ENCODE results near the gene RAB43.
"Not testable (repeated sequence)": the region's sequence is repeated elsewhere in the genome, so short reads cannot be mapped to it uniquely, and the experiment has no call there.

The RAB43 gene

GRCh38 chr3:129114455-129114854, 7.1 kb downstream of the RAB43 start:
- H3K27me3 ChIP-seq (replicated peaks in 2 of 5; ENCODE audit: control insufficient read depth in 4 of 5, insufficient read depth in 5 of 5, low read length in 4 of 5): no peaks in the 10 kb centered on the region
- no peaks in the 10 kb centered on the region for H3K9me3 ChIP-seq (ENCODE audit: control extremely low read depth in 1 of 5, control insufficient read depth in 4 of 5, insufficient read depth in 2 of 5, low read depth in 1 of 5, low read length in 4 of 5)
- peaks cover 0 to 13% (median 3%) of the 10 kb centered on the region in 4 experiments for H3K36me3 ChIP-seq (ENCODE audit: control insufficient read depth in 4 of 4, insufficient read depth in 4 of 4, low read length in 3 of 4)
- H3K4me3 ChIP-seq (ENCODE audit: control insufficient read depth in 1 of 7, extremely low read depth in 1 of 7, insufficient read depth in 4 of 7, low read depth in 2 of 7, low read length in 6 of 7): no peak overlapping the region
- 96% methylated on average over 6 of the region's 6 CpGs for WGBS (ENCODE audit: insufficient coverage)
- POLR2A ChIA-PET: no interaction called here
- no peak for DNase-seq
- H3K4me1 ChIP-seq (ENCODE audit: control extremely low read depth in 1 of 4, control insufficient read depth in 4 of 4, insufficient read depth in 4 of 4, low read length in 3 of 4): peaks cover 21 to 41% (median 22%) of the 10 kb centered on the region in 4 experiments
- no peak overlapping the region for H3K27ac ChIP-seq (ENCODE audit: insufficient read depth in 1 of 2, low read depth in 1 of 2, low read length in 2 of 2, poor library complexity in 1 of 2, severe bottlenecking in 2 of 2)
- CTCF ChIA-PET: interaction anchor here (0.6 to 0.9 kb wide), 2 partner anchors 16 to 207 kb away, joined by 3 to 4 read pairs; no protein-coding TSS in a partner anchor

DNA sequence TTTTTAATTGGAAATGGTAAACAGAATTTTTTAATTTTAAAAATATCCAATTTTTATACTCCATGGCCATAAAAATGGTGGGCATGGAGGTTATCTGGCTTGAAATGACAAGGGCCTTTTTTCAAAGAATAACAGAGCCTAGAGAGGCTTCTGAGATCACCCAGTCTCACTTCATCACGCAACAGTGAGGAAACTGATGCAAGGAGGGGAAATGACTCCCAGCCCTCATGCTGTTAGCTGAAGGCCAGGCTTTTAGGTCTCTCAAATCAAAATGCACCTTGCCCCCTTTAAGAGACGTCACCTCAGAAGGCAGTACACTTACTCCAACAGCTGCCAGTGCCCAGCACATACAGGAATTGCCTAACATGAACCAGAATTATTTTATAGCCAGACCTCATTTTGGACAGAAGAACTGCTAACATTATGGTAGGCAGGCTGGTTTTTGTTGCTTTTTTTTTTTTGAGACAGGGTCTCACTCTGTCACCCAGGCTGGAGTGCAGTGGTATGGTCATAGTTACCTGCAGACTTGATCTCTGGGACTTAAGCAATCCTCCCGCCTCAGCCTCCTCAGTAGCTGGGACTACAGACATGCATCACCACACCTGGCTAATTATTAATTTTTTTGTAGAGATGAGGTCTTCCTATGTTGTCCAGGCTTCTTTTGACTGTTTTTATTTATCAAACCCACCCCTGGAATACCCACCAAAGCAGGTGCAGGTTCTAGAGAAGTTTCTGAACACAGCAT, 9.1 kb downstream of the RAB43 start:
- no peak for DNase-seq
- 98% methylated on average over 3 of the region's 3 CpGs for WGBS (ENCODE audit: insufficient coverage)
- ChIA-PET CTCF (interaction anchor here (1.6 kb wide), 1 partner anchor 59 kb away, joined by 5 read pairs; no protein-coding TSS in a partner anchor), POLR2A (no interaction called here)
- H3K27me3 ChIP-seq (replicated peaks in 2 of 5; ENCODE audit: control insufficient read depth in 4 of 5, insufficient read depth in 5 of 5, low read length in 4 of 5): no peaks in the 10 kb centered on the region
- no peak overlapping the region for H3K4me3 ChIP-seq (ENCODE audit: control insufficient read depth in 1 of 7, extremely low read depth in 1 of 7, insufficient read depth in 4 of 7, low read depth in 2 of 7, low read length in 6 of 7)
- no peak overlapping the region for H3K27ac ChIP-seq (ENCODE audit: insufficient read depth in 1 of 2, low read depth in 1 of 2, low read length in 2 of 2, poor library complexity in 1 of 2, severe bottlenecking in 2 of 2)
- H3K36me3 ChIP-seq (ENCODE audit: control insufficient read depth in 4 of 4, insufficient read depth in 4 of 4, low read length in 3 of 4): peaks cover 0 to 17% (median 4%) of the 10 kb centered on the region in 4 experiments
- peaks cover 9 to 24% (median 10%) of the 10 kb centered on the region in 4 experiments for H3K4me1 ChIP-seq (ENCODE audit: control extremely low read depth in 1 of 4, control insufficient read depth in 4 of 4, insufficient read depth in 4 of 4, low read length in 3 of 4)
- no peaks in the 10 kb centered on the region for H3K9me3 ChIP-seq (ENCODE audit: control extremely low read depth in 1 of 5, control insufficient read depth in 4 of 5, insufficient read depth in 2 of 5, low read depth in 1 of 5, low read length in 4 of 5)

DNA sequence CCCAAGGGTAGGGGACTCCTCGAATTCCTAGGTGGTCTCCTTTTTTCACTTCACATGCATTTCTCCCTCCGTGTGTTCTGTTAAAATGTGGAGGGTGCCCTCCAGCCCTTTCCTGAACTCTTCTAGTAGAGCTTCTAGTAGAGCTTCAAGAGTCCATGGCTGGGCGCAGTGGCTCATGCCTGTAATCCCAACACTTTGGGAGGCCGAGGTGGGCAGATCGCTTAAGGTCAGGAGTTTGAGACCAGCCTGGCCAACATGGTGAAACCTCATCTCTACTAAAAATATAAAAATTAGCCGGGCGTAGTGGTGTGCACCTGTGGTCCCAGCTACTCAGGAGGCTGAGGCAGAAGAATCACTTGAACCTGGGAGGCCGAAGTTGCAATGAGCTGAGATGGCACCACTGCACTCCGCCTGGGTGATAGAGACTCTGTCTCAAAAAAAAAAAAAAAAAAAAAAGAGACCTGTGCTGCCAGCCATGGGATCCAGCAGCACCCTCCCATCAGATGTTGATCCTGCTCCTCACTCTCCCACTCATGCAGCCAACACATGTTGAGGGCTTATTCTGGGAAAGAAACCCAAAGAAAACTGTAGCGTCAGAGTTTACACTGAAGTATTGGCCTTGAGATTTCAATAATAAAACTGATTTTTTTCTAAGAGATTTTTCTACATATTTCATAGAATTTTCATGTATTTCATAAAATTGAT, 10.4 kb downstream of the RAB43 start:
- H3K4me1 ChIP-seq (ENCODE audit: control extremely low read depth in 1 of 4, control insufficient read depth in 4 of 4, insufficient read depth in 4 of 4, low read length in 3 of 4): peaks cover 3 to 11% (median 5%) of the 10 kb centered on the region in 4 experiments

GRCh38 chr3:129107793-129108192, 13.8 kb downstream of the RAB43 start:
- CTCF ChIA-PET: interaction anchor here (1.1 to 1.7 kb wide), 2 partner anchors 11 to 53 kb away, joined by 3 to 6 read pairs; no protein-coding TSS in a partner anchor

More for the DNA sequence above, 10.4 kb downstream of the RAB43 start:
- 94% methylated on average over 5 of the region's 10 CpGs for WGBS (ENCODE audit: insufficient coverage)
- H3K4me3 ChIP-seq (ENCODE audit: control insufficient read depth in 1 of 7, extremely low read depth in 1 of 7, insufficient read depth in 4 of 7, low read depth in 2 of 7, low read length in 6 of 7); POLR2A ChIA-PET; H3K27ac ChIP-seq (ENCODE audit: insufficient read depth in 1 of 2, low read depth in 1 of 2, low read length in 2 of 2, poor library complexity in 1 of 2, severe bottlenecking in 2 of 2); H3K9me3 ChIP-seq (ENCODE audit: control extremely low read depth in 1 of 5, control insufficient read depth in 4 of 5, insufficient read depth in 2 of 5, low read depth in 1 of 5, low read length in 4 of 5); DNase-seq; H3K27me3 ChIP-seq (replicated peaks in 2 of 5; ENCODE audit: control insufficient read depth in 4 of 5, insufficient read depth in 5 of 5, low read length in 4 of 5): not testable (repeated sequence)
- H3K36me3 ChIP-seq (ENCODE audit: control insufficient read depth in 4 of 4, insufficient read depth in 4 of 4, low read length in 3 of 4): peaks cover 0 to 25% (median 11%) of the 10 kb centered on the region in 4 experiments
- CTCF ChIA-PET: interaction anchor here (1.5 kb wide), 1 partner anchor 60 kb away, joined by 4 read pairs; no protein-coding TSS in a partner anchor

DNA sequence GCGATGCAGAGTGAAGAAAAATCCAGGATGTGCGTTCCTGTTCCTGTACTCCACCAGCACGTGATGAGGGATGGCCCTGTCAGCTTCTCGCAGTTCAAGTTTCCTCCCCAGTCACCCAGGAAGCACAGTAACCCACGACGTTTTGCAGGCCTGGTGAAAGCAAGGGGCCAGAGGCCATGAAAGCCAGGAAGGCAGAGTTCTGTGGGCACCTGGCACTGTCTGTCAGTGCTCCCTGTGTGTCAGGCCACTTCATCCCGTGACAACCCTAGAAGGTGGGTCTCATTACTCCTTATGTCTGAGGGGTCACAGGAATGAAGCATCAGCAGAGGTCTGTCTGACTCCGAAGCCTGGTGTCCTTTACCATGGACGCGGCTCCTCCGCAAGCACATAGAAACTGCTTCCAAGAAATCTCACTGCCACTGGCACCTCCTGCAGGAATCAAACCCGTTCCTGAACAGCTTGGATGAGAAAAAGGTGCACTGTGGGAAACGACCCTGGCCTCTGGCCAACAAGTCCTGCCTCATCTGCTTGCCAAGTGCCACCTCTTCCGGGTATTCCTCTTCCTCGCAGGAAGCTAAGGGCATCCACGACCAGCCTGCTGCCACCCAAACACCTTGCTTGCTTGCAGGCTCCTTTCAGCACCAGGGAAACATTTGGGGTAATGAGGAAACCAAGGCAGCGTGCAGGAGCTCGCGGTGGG, 14.6 kb downstream of the RAB43 start:
- no peak for DNase-seq
- no peaks in the 10 kb centered on the region for H3K27me3 ChIP-seq (replicated peaks in 2 of 5; ENCODE audit: control insufficient read depth in 4 of 5, insufficient read depth in 5 of 5, low read length in 4 of 5)
- POLR2A ChIA-PET: no interaction called here
- H3K36me3 ChIP-seq (ENCODE audit: control insufficient read depth in 4 of 4, insufficient read depth in 4 of 4, low read length in 3 of 4): peaks cover 0 to 22% (median 10%) of the 10 kb centered on the region in 4 experiments
- no peaks in the 10 kb centered on the region for H3K4me1 ChIP-seq (ENCODE audit: control extremely low read depth in 1 of 4, control insufficient read depth in 4 of 4, insufficient read depth in 4 of 4, low read length in 3 of 4)
- H3K4me3 ChIP-seq (ENCODE audit: control insufficient read depth in 1 of 7, extremely low read depth in 1 of 7, insufficient read depth in 4 of 7, low read depth in 2 of 7, low read length in 6 of 7): no peak overlapping the region
- H3K27ac ChIP-seq (ENCODE audit: insufficient read depth in 1 of 2, low read depth in 1 of 2, low read length in 2 of 2, poor library complexity in 1 of 2, severe bottlenecking in 2 of 2): no peak overlapping the region
- 93% methylated on average over 19 of the region's 19 CpGs for WGBS (ENCODE audit: insufficient coverage)
- H3K9me3 ChIP-seq (ENCODE audit: control extremely low read depth in 1 of 5, control insufficient read depth in 4 of 5, insufficient read depth in 2 of 5, low read depth in 1 of 5, low read length in 4 of 5): no peaks in the 10 kb centered on the region
- CTCF ChIA-PET: interaction anchor here (0.9 to 1.7 kb wide), 4 partner anchors 53 to 125 kb away, joined by 3 to 6 read pairs (median 3); no protein-coding TSS in a partner anchor

More at GRCh38 chr3:129107793-129108192, 13.8 kb downstream of the RAB43 start:
- H3K4me1 ChIP-seq (ENCODE audit: control extremely low read depth in 1 of 4, control insufficient read depth in 4 of 4, insufficient read depth in 4 of 4, low read length in 3 of 4): peaks cover 0 to 5% (median 0%) of the 10 kb centered on the region in 4 experiments
- H3K36me3 ChIP-seq (ENCODE audit: control insufficient read depth in 4 of 4, insufficient read depth in 4 of 4, low read length in 3 of 4): peaks cover 0 to 22% (median 11%) of the 10 kb centered on the region in 4 experiments
- no peak overlapping the region for H3K27ac ChIP-seq (ENCODE audit: insufficient read depth in 1 of 2, low read depth in 1 of 2, low read length in 2 of 2, poor library complexity in 1 of 2, severe bottlenecking in 2 of 2)
- POLR2A ChIA-PET: no interaction called here
- no peak overlapping the region for H3K4me3 ChIP-seq (ENCODE audit: control insufficient read depth in 1 of 7, extremely low read depth in 1 of 7, insufficient read depth in 4 of 7, low read depth in 2 of 7, low read length in 6 of 7)
- H3K27me3 ChIP-seq (replicated peaks in 2 of 5; ENCODE audit: control insufficient read depth in 4 of 5, insufficient read depth in 5 of 5, low read length in 4 of 5): no peaks in the 10 kb centered on the region
- WGBS (ENCODE audit: insufficient coverage): 92% methylated on average over 5 of the region's 8 CpGs
- no peak for DNase-seq
- H3K9me3 ChIP-seq (ENCODE audit: control extremely low read depth in 1 of 5, control insufficient read depth in 4 of 5, insufficient read depth in 2 of 5, low read depth in 1 of 5, low read length in 4 of 5): no peaks in the 10 kb centered on the region

GRCh38 chr3:129106320-129106719, 15.3 kb downstream of the RAB43 start:
- no peak overlapping the region for H3K4me3 ChIP-seq (ENCODE audit: control insufficient read depth in 1 of 7, extremely low read depth in 1 of 7, insufficient read depth in 4 of 7, low read depth in 2 of 7, low read length in 6 of 7)
- WGBS (ENCODE audit: insufficient coverage): 98% methylated on average over 5 of the region's 5 CpGs
- no peak for DNase-seq
- H3K36me3 ChIP-seq (ENCODE audit: control insufficient read depth in 4 of 4, insufficient read depth in 4 of 4, low read length in 3 of 4): peaks cover 0 to 22% (median 10%) of the 10 kb centered on the region in 4 experiments
- H3K4me1 ChIP-seq (ENCODE audit: control extremely low read depth in 1 of 4, control insufficient read depth in 4 of 4, insufficient read depth in 4 of 4, low read length in 3 of 4): no peaks in the 10 kb centered on the region
- no peak overlapping the region for H3K27ac ChIP-seq (ENCODE audit: insufficient read depth in 1 of 2, low read depth in 1 of 2, low read length in 2 of 2, poor library complexity in 1 of 2, severe bottlenecking in 2 of 2)
- CTCF ChIA-PET: interaction anchor here (0.9 to 1.4 kb wide), 3 partner anchors 54 to 124 kb away, joined by 3 read pairs; no protein-coding TSS in a partner anchor
- H3K9me3 ChIP-seq (ENCODE audit: control extremely low read depth in 1 of 5, control insufficient read depth in 4 of 5, insufficient read depth in 2 of 5, low read depth in 1 of 5, low read length in 4 of 5): no peaks in the 10 kb centered on the region
- H3K27me3 ChIP-seq (replicated peaks in 2 of 5; ENCODE audit: control insufficient read depth in 4 of 5, insufficient read depth in 5 of 5, low read length in 4 of 5): no peaks in the 10 kb centered on the region
- POLR2A ChIA-PET: no interaction called here
